Mucosa of descending colon (tissue), 3 donors: ENCODE results near the gene NCF2. TPM values are rescaled to one million over a fixed set of nuclear protein-coding genes. Genes with fewer than 3 reads are reported as not detected.

Experiments
- ATAC-seq: fragments of 200-7000 bp; cut with Tn5 transposase; one replicate; pipeline ENCODE4 v1.9.1; 2020; ENCODE audit warnings: mild to moderate bottlenecking, moderate library complexity
- DNase-seq, 3 donors: peaks; one replicate each; pipeline ENCODE4 v3.0.0-alpha.2; 2020
- H3K36me3 ChIP-seq: fragments of 200-600 bp; one replicate; pipeline ENCODE4 v1.8.0; 2021; ENCODE audit warnings: low read depth, mild to moderate bottlenecking
- H3K4me1 ChIP-seq: fragments of 200-600 bp; one replicate; pipeline ENCODE4 v1.8.0; 2021; ENCODE audit warnings: low read depth, mild to moderate bottlenecking
- H3K4me3 ChIP-seq: fragments of 200-600 bp; one replicate; pipeline ENCODE4 v1.8.0; 2021; ENCODE audit warnings: mild to moderate bottlenecking
- H3K9me3 ChIP-seq: fragments of 200-600 bp; one replicate; pipeline ENCODE4 v1.8.0; 2021; ENCODE audit warnings: mild to moderate bottlenecking
- CTCF ChIP-seq: fragments of 200-600 bp; IDR thresholded peaks from one replicate; pipeline ENCODE4 v1.8.0; 2022; ENCODE audit warnings: antibody characterized with exemption, mild to moderate bottlenecking
- intact Hi-C, 2 donors: fragments of 100-400 bp; cut with DNase I in 1 of 2; cut with micrococcal nuclease in 1 of 2; formaldehyde crosslinking; loops; one replicate each; pipeline versions ENCODE4 v1.11.0 to v1.11.1; 2022; cut with DNase I, micrococcal nuclease
- total RNA-seq, 3 donors: library from RNA; stranded (reverse); fragmentation: NEBNext Ultra II Directional in 2 of 3; extraction: Animal tissue kit (Norgen Biotek cat#: 25700) in 2 of 3; gene quantifications; one replicate each; pipeline versions ENCODE4 v1.2.1 to v1.2.4, GENCODE V29; 2021 to 2023
- donor health status: DM: no; HTN: no; CAD: no; lungs with moderate emphysema.
- donor health status: DM: no; HTN: no; CAD: no.
- donor health status: DM: no; HTN: yes; CAD: no.

Gene NCF2
- total RNA-seq, 3 donors from 2014 or later, result 2.0 to 8.9 (median 8.3) TPM

- Histone ChIP-seq H3K4me1 (no peaks in the 10 kb centered on the region), H3K4me3 (no peak overlapping the region), H3K9me3 (no peaks in the 10 kb centered on the region), H3K36me3 (no peaks in the 10 kb centered on the region)
- no peak for TF ChIP-seq CTCF
- intact Hi-C loops, result no loop called here
- ATAC-seq, result no peak
- DNase-seq, result no peak
Observed at GRCh38 chr1:183559061-183559460, 31.2 kb downstream of the NCF2 start.

- H3K4me3 ChIP-seq, result no peak overlapping the region
- no peaks in the 10 kb centered on the region for H3K9me3 ChIP-seq
- H3K36me3 ChIP-seq, result peaks cover 18% of the 10 kb centered on the region
- no peak for TF ChIP-seq CTCF
- intact Hi-C loops, result no loop called here
- no peaks in the 10 kb centered on the region for H3K4me1 ChIP-seq
- ATAC-seq, result peak; percentile 51
- DNase-seq, result no peak
Observed at GRCh38 chr1:183554577-183554976, 35.7 kb downstream of the NCF2 start.

GRCh38 chr1:183553764-183554163, 36.5 kb downstream of the NCF2 start:
- intact Hi-C loops, result no loop called here
- Histone ChIP-seq H3K9me3 (no peaks in the 10 kb centered on the region), H3K4me1 (no peaks in the 10 kb centered on the region), H3K36me3 (peaks cover 24% of the 10 kb centered on the region), H3K4me3 (no peak overlapping the region)
- ATAC-seq (no peak), DNase-seq (no peak)
- no peak for TF ChIP-seq CTCF

DNA sequence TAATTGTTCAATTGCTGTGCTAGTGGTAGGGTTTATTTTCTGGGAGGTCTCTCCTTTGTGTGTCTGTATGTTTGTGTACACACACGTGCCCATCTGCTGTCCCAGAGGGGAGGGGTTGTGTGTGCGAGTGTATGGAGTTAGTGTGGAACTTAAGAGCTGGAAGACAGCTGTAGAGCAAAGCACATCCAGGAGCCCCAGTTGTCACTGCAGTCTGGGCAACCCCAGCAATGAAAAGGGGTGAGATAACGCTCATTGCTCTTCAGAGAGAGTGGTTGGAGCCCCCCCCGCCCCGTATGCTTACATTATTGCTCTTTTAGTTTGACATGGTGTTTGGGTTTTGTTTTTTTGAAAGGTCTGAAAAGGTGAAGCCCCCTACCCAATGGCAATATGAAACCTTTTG, 36.9 kb downstream of the NCF2 start:
- ATAC-seq (no peak), DNase-seq (no peak)
- H3K36me3 ChIP-seq, result peaks cover 24% of the 10 kb centered on the region
- H3K4me3 ChIP-seq, result no peak overlapping the region
- no peaks in the 10 kb centered on the region for H3K4me1 ChIP-seq
- no peak for TF ChIP-seq CTCF
- H3K9me3 ChIP-seq, result no peaks in the 10 kb centered on the region
- intact Hi-C loops, result no loop called here

DNA sequence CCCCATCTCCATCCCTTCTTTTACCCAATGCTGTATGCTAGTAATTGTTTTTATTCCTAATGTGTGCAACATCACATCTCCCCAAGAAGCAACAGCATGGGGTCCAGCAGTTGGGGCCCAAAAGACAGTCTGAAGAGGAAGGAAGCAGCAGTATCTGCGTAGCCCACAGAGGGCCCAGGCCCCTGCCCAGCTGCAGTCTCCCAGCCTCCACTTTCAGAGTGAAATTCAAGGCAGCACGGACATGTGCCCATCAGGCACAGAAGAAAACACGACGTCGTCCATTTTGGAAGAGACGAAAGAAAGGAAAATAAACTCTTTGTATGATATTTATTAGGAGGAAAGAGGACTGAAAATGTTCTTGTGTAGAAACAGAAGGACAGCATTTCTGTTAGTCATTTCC, 37.4 kb downstream of the NCF2 start:
- Histone ChIP-seq H3K4me1 (no peaks in the 10 kb centered on the region), H3K4me3 (no peak overlapping the region), H3K36me3 (peaks cover 24% of the 10 kb centered on the region), H3K9me3 (no peaks in the 10 kb centered on the region)
- DNase-seq (no peak), ATAC-seq (no peak)
- no peak for TF ChIP-seq CTCF
- intact Hi-C loops, result no loop called here

DNA sequence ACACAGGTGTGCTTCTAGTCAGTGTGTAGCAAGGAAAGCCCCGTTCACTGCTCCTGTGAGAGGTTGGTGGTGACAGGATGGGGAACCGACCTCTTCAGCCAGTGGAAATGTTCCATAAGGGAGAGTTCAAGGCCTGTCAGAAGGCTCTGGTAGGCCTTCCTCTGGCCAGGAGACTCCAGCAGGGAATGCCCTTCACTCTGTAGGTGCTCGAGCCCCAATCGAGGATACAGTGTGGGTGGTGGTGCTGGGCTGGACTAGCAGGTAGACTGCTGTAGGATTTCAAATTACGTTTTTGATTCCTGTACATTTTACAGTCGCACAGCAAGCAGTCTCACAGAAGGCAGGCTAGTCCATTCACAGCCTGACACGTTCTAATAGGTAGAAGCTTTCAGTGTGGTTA, 37.8 kb downstream of the NCF2 start:
- DNase-seq (no peak), ATAC-seq (no peak)
- Histone ChIP-seq H3K4me3 (no peak overlapping the region), H3K9me3 (no peaks in the 10 kb centered on the region), H3K4me1 (no peaks in the 10 kb centered on the region), H3K36me3 (peaks cover 24% of the 10 kb centered on the region)
- TF ChIP-seq CTCF, result no peak
- intact Hi-C loops, result no loop called here
